ENCODE measurements around the gene CBX7.
"Not testable (repeated sequence)": the region's sequence is repeated elsewhere in the genome, so short reads cannot be mapped to it uniquely, and the experiment has no call there.

The CBX7 gene

DNA sequence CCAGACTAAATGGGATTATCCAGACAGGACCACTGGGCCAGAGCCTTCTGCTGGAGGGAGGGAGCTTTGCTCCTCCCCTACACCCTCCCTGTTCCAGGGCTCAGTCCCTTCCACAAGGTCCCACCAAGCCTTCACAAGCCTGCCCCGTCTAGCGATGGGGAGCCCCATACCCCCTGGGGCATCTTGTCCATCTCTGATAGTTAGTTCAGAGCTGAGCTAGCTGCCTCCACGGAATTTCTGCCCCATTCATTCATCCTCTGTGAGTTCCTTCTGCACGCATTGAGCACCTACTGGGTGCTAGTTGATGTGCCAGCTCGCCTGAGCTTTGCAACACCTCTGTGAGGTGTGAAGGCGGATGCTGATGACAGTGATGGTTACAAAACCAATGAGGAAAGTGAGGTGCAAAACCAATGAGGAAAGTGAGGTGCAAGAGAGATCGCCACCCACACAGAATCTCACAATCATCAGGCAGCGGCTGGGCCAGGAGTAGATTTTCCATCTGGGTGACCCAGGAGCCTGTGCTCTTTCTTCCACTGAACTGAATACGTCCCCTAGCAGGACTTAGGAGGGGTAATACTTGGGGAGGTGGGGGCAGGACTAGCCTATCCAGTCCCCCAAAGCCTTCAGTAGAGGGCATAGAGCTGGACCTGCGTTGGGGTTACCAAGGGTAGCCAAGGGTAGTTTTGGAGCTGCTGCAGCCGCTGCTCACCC, 21.5 kb upstream of the CBX7 start:
- no peak for DNase-seq

GRCh38 chr22:39173050-39173706, 20.7 kb upstream of the CBX7 start:
- DNase-seq, result no peak

DNA sequence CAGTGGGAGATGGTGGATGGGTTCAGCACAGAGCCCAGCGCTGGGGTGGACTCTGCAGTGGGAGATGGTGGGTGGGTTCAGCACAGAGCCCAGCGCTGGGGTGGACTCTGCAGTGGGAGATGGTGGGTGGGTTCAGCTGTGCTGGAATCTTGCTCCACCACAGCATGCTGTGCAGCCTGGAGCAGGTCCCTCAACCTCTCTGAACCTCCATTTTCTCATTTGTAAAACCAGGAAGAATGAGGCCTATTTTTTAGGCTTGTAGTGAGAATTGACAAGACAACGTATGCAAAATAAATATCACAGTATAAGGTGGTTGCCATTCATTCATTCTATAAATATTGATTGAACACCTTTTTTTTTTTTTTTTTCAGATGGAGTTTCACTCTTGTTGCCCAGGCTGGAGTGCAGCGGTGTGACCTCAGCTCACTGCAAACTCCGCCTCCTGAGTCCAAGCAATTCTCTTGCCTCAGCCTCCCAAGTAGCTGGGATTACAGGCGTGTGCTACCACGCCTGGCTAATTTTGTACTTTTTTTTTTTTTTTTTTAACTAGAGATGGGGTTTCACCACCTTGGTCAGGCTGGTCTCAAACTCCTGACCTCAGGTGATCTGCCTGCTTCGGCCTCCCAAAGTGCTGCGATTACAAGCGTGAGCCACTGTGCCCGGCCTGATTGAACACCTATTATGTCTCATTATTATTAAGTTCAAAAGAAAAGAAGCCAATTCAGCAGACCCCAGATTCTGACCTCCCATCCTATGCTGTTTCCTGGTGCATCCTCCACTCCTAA, 20.0 kb upstream of the CBX7 start:
- DNase-seq, result not testable (repeated sequence)

DNA sequence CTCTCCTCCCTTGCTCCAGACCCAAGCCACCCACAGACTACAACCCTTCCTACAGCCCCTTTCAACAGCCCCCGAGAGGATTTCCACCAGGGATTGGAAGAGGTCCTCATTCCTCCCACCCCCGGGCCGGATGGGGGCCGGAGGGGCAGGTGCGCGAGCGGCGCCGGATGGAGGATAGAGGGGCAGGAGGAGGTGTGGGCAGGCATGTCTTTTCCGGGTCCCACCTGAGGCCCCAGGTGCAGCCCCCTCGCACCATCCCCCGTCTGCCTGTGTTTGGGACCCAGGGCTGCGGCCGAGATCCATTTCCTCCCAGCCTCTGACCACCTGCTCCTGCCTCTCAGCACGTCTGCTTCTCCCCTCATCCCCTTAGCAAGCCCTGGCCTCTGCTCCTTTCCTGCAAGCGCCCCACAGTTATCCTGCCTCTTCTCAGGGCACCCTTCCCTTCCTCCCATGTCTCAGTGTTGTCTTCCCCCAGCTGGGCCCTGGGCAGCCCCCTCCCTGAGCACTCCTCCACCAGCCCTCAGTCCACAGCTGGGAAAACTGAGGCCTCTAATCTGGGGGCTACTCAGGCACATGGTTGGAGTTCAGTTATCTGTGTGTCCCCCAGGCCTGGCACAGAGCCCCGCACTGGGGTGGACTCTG, 19.3 kb upstream of the CBX7 start:
- DNase-seq, result no peak

DNA sequence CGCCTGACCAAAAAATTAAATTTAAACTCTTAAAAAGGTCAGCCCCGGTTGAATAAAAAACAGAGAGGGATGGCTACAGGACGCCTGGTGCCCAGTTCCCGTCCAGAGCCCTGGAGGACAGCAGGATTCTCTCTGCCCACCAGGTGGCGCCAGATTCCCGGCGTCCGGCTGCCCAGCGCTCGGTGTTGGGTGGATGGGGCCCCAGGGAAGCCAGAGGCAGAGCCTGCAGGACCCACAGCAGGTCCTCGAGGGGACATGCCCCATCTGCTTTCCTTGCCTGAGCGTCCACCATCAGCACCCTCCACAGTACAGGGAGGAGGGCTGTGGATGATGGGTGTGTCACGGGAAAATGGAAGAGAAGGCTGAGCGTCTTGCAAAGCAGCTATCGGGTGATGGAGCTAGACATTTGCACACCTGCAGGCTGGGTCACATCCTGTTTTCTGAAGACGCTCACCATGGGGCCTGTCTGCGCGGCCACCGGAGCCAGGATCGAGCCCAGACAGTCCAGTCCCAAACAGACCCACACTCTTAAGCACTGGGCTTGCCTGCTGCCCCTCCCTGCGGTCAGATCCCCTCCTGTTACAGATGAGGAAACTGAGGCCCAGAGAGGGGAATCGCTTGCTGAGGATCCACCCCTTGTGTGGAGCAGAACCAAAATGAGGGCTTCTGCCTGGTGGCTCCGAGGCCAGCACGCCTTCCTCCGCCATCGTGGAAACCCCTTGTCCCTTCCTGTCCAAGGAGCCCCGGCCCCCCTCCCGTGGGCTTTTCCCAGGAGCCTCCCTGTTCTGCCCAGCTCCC, 18.5 kb upstream of the CBX7 start:
- DNase-seq, result peak; percentile 80

GRCh38 chr22:39169797-39170466, 17.5 kb upstream of the CBX7 start:
- DNase-seq, result no peak

GRCh38 chr22:39166547-39166946, 14.1 kb upstream of the CBX7 start:
- no peak for DNase-seq

GRCh38 chr22:39156093-39156492, 3.6 kb upstream of the CBX7 start:
- not testable (repeated sequence) for DNase-seq

DNA sequence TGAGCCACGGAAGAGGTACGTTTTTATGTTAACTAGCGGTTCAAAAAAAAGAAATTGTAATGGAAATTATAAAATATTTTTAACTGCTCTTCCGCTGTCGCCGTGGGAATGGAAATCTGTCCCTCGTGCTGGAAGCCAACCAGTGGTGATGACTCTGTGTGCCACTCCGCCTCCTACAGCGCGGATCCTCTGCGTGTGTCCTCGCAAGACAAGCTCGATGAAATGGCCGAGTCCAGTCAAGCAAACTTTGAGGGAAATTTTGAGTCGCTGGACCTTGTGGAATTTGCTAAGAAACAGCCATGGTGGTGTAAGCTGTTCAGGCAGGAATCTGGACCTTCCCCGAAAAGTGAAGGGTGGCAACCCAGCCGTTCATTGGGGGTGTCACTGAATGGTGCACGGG, 2.9 kb upstream of the CBX7 start:
- DNase-seq, result no peak

- DNase-seq, result no peak
Measured at GRCh38 chr22:39153220-39153717, 789 bp upstream of the CBX7 start.

GRCh38 chr22:39152024-39152510, 413 bp downstream of the CBX7 start:
- DNase-seq, result no peak

- DNase-seq, result no peak
Measured at GRCh38 chr22:39151329-39151975, 1.0 kb downstream of the CBX7 start.

DNA sequence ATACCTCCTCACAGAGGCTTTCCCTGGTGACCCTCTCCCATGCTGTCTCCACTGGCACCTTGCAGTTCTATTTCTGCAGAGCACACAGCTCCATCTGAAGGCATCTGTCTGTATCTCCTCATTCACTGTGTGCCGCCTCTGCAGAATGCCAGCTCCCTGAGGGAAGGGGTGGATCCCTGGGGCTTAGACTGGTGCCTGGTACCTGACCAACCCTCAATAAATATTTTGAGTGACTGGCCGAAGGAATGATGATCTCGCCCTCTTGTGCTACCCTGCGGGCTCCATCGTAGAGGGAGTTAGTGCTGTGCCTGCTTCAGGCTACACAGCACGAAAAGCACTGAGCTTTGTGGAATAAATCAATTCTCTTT, 1.6 kb downstream of the CBX7 start:
- no peak for DNase-seq

- no peak for DNase-seq
Measured at GRCh38 chr22:39149915-39150847, 2.3 kb downstream of the CBX7 start.

- no peak for DNase-seq
Measured at GRCh38 chr22:39148727-39149535, 3.5 kb downstream of the CBX7 start.

DNA sequence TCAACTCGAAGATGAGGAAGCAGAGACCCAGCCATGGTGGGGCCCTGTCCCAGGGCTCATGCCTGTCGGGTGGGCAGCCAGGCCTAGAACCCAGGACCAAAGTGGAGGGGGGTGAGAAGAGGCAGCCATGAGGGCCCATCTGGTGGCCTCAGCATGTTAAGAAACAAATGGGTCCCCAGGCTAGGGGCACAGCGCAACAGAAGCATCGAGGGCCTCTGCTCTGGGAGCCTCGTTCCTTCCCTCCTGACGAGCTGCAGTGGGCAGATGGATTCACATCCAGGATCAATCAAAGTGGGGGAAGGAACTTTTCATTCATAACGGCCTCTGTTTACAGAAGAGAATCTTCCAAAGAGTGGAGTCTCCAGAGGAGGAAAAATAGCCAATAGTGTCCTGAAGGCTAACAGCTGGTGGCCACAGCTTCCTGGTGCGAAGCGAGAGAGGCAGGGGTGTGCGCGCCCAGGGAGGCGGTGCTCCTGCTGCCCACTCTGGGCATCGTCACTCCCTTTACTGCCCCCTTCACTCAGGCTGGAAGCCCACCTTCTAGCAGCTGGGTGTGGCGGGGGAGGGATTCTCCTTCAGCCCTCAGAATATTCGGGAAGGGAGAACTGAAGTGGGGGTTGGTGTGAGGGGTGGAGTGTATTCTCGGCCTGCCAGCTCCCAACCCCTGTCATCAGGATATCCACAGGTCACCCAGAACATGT, 4.3 kb downstream of the CBX7 start:
- no peak for DNase-seq

DNA sequence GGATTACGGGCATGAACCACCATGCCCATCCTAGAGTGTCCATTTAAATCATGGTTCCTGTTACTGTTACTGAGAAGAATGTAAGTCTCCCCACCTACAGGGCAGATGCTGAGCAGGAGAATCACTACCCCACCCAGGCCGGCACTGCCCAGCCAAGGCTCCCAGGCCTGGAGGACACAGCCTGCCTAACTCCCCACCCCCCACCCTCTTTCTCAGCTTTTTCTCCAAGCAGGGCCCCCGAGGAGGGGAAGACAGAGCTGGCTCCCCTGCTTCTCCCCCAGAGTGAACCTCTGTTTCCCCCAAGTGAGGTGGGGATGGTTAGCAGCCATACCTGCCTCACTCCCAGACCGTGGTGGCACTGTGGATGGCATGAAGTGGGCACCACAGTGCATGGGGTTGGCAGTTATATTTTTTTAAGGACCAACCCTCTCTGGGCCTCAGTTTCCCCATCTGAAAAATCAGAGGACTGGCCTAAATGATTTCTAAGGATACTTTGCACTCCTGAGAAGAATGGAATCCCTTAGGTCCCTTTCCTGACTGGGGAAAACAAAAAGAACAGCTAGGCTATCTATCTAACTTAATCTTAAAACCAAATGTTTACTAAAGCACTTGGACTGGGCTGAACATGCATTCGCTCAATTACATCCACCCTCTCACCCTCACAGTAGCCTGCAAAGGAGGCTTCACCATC, 5.0 kb downstream of the CBX7 start:
- no peak for DNase-seq
